Liver (tissue), 9 donors: ENCODE data around the gene CSMD2. TPM values are rescaled to one million over a fixed set of nuclear protein-coding genes. Genes with fewer than 3 reads are reported as not detected.

Experiments
- DNase-seq: peaks from one replicate; pipeline ENCODE4 v3.0.0-alpha.2; 2017; ENCODE audit warnings: low spot score
- H3K27ac ChIP-seq, 2 donors: one replicate each; pipeline ENCODE4 v1.7.0; 2013; ENCODE audit warnings: inconsistent platforms in 2 of 2, low read length in 2 of 2, control low read depth in 1 of 2, low read depth in 1 of 2, mild to moderate bottlenecking in 1 of 2
- H3K27me3 ChIP-seq, 4 donors: one replicate each; pipeline versions ENCODE4 v1.6.1 to v1.7.0; 2013; ENCODE audit warnings: low read length in 3 of 4, inconsistent platforms in 1 of 4, mild to moderate bottlenecking in 1 of 4, moderate library complexity in 1 of 4; ENCODE audit not compliant: control insufficient read depth in 4 of 4, insufficient read depth in 4 of 4
- H3K36me3 ChIP-seq, 4 donors: one replicate each; pipeline versions ENCODE4 v1.6.1 to v1.7.0; 2013; ENCODE audit warnings: low read length in 3 of 4, mild to moderate bottlenecking in 3 of 4, low read depth in 1 of 4, moderate library complexity in 1 of 4; ENCODE audit not compliant: control insufficient read depth in 4 of 4, insufficient read depth in 3 of 4
- H3K4me1 ChIP-seq, 4 donors: one replicate each; pipeline versions ENCODE4 v1.6.1 to v1.7.0; 2013; ENCODE audit warnings: low read length in 3 of 4, mild to moderate bottlenecking in 3 of 4, moderate library complexity in 1 of 4; ENCODE audit not compliant: control insufficient read depth in 4 of 4, insufficient read depth in 4 of 4
- H3K4me3 ChIP-seq, 3 donors: one replicate each; pipeline versions ENCODE4 v1.6.1 to v1.7.0; 2013; ENCODE audit warnings: low read length in 3 of 3, control low read depth in 1 of 3, low read depth in 1 of 3, mild to moderate bottlenecking in 1 of 3
- H3K9ac ChIP-seq, 2 donors: one replicate each; pipeline ENCODE4 v1.7.0; 2013; ENCODE audit warnings: low read length in 2 of 2, mild to moderate bottlenecking in 2 of 2, moderate library complexity in 2 of 2, control low read depth in 1 of 2, low read depth in 1 of 2
- H3K9me3 ChIP-seq, 4 donors: one replicate each; pipeline versions ENCODE4 v1.6.1 to v1.7.0; 2013; ENCODE audit warnings: low read length in 3 of 4; ENCODE audit not compliant: control insufficient read depth in 4 of 4
- ATF3 ChIP-seq: IDR thresholded peaks from 2 replicates; pipeline ENCODE4 v1.6.1; 2016; ENCODE audit warnings: antibody characterized with exemption
- CTCF ChIP-seq: fragments of 150-350 bp; IDR thresholded peaks from 2 replicates; pipeline ENCODE4 v1.5.1; 2017; ENCODE audit warnings: improper control_type of control experiment, low read depth, low read length; ENCODE audit not compliant: missing input control
- EGR1 ChIP-seq, 2 donors: IDR thresholded peaks; 2 replicates each; pipeline ENCODE4 v1.6.1; 2016 to 2018; ENCODE audit warnings: antibody characterized with exemption in 2 of 2, low read depth in 2 of 2
- FOXA1 ChIP-seq: IDR thresholded peaks from 2 replicates; pipeline ENCODE4 v1.6.1; 2016; ENCODE audit warnings: antibody characterized with exemption
- FOXA2 ChIP-seq: IDR thresholded peaks from 2 replicates; pipeline ENCODE4 v1.6.1; 2016; ENCODE audit warnings: antibody characterized with exemption
- GABPA ChIP-seq, 2 donors: IDR thresholded peaks in 1 of 2; conservative IDR thresholded peaks in 1 of 2; 2 replicates each; pipeline ENCODE4 v1.6.1; 2016; ENCODE audit warnings: antibody characterized with exemption in 2 of 2, mild to moderate bottlenecking in 1 of 2, moderate library complexity in 1 of 2
- HNF4G ChIP-seq: IDR thresholded peaks from 2 replicates; pipeline ENCODE4 v1.6.1; 2016; ENCODE audit warnings: antibody characterized with exemption
- JUND ChIP-seq, 2 donors: IDR thresholded peaks; 2 replicates each; pipeline ENCODE4 v1.6.1; 2016; ENCODE audit warnings: antibody characterized with exemption in 2 of 2
- MAX ChIP-seq: IDR thresholded peaks from 2 replicates; pipeline ENCODE4 v1.6.1; 2016; ENCODE audit warnings: antibody characterized with exemption
- NR2F2 ChIP-seq: IDR thresholded peaks from 2 replicates; pipeline ENCODE4 v1.6.1; 2016; ENCODE audit warnings: antibody characterized with exemption
- RAD21 ChIP-seq, 2 donors: IDR thresholded peaks; 2 replicates each; pipeline ENCODE4 v1.6.1; 2016; ENCODE audit warnings: antibody characterized with exemption in 2 of 2, mild to moderate bottlenecking in 2 of 2
- REST ChIP-seq: IDR thresholded peaks from 2 replicates; pipeline ENCODE4 v1.6.1; 2016; ENCODE audit warnings: antibody characterized with exemption, mild to moderate bottlenecking
- RXRA ChIP-seq, 2 donors: IDR thresholded peaks; 2 replicates each; pipeline ENCODE4 v1.6.1; 2017 to 2018; ENCODE audit warnings: antibody characterized with exemption in 2 of 2, mild to moderate bottlenecking in 1 of 2
- SP1 ChIP-seq: IDR thresholded peaks from 2 replicates; pipeline ENCODE4 v1.6.1; 2018; ENCODE audit warnings: antibody characterized with exemption, mild to moderate bottlenecking
- TAF1 ChIP-seq: conservative IDR thresholded peaks from 2 replicates; pipeline ENCODE4 v1.6.1; 2016; ENCODE audit warnings: antibody characterized with exemption, mild to moderate bottlenecking
- YY1 ChIP-seq: IDR thresholded peaks from 2 replicates; pipeline ENCODE4 v1.6.1; 2016; ENCODE audit warnings: antibody characterized with exemption, mild to moderate bottlenecking
- ZBTB33 ChIP-seq: IDR thresholded peaks from 2 replicates; pipeline ENCODE4 v1.6.1; 2016; ENCODE audit warnings: antibody characterized with exemption
- WGBS: extraction: QIAGEN DNeasy Blood & Tissue Kit; methylation state at CpG from one replicate; pipeline ENCODE4 v1.1.7; 2013; 5-methylcytosine and 5-hydroxymethylcytosine counted together
- polyA plus RNA-seq, 2 donors: library from polyadenylated mRNA; stranded (reverse) in 1 of 2; unstranded in 1 of 2; fragments of 200-250 nt in 1 of 2; fragments of >200 nt in 1 of 2; fragmentation: Nextera tagmentation in 1 of 2; extraction: Ambion mirVana in 1 of 2; gene quantifications; one replicate each; pipeline versions ENCODE4 v1.2.1 to v1.2.3, GENCODE V29; 2013 to 2015
- total RNA-seq, 2 donors: library from RNA; depleted of rRNA; stranded (reverse); fragments of >200 nt; gene quantifications; one replicate each; pipeline ENCODE4 v1.2.3, GENCODE V29; 2014
- donor health status: healthy.
- donor health status: healthy.
- donor health status: healthy.
- donor health status: healthy.
- donor health status: healthy.

The CSMD2 gene
- total and polyA plus RNA-seq, 4 donors, result 0.08 to 0.09 TPM; not detected in 2

- Histone ChIP-seq H3K27ac (no peak overlapping the region), H3K9me3 (no peaks in the 10 kb centered on the region), H3K27me3 (peaks cover 0 to 4% (median 0%) of the 10 kb centered on the region in 4 donors), H3K4me1 (no peaks in the 10 kb centered on the region), H3K36me3 (no peaks in the 10 kb centered on the region), H3K4me3 (no peak overlapping the region), H3K9ac (no peak overlapping the region)
- 76% methylated on average over 9 of the region's 9 CpGs for WGBS
- TF ChIP-seq HNF4G (no peak), RXRA (IDR thresholded peaks at IDR 0.05) (no peak), EGR1 (IDR thresholded peaks at IDR 0.05; ENCODE audit: low read depth in 2 of 2) (no peak), CTCF (no peak), JUND (IDR thresholded peaks at IDR 0.05) (no peak), SP1 (no peak), RAD21 (IDR thresholded peaks at IDR 0.05) (no peak), ATF3 (no peak), TAF1 (no peak), GABPA (IDR thresholded peaks at IDR 0.05 in 1 of 2, conservative IDR thresholded peaks at IDR 0.05 in 1 of 2) (no peak), NR2F2 (no peak), REST (no peak), ZBTB33 (no peak), MAX (no peak), FOXA1 (no peak), FOXA2 (no peak), YY1 (no peak)
- no peak for DNase-seq
These were observed 426.5 kb downstream of the CSMD2 start for GRCh38 chr1:33738536-33738935.

- no peaks in the 10 kb centered on the region for H3K4me1 ChIP-seq
- H3K27me3 ChIP-seq, result peaks cover 0 to 15% (median 0%) of the 10 kb centered on the region in 4 donors
- no peak overlapping the region for H3K27ac ChIP-seq
- no peaks in the 10 kb centered on the region for H3K36me3 ChIP-seq
- no peak overlapping the region for H3K4me3 ChIP-seq
- DNase-seq, result no peak
- no peak overlapping the region for H3K9ac ChIP-seq
- 95% methylated on average over 1 of the region's 1 CpG for WGBS
- no peaks in the 10 kb centered on the region for H3K9me3 ChIP-seq
- no peak for TF ChIP-seq CTCF
- no peak for TF ChIP-seq YY1
- no peak for TF ChIP-seq JUND (IDR thresholded peaks at IDR 0.05)
- TF ChIP-seq SP1, result no peak
- no peak for TF ChIP-seq HNF4G
- no peak for TF ChIP-seq MAX
- TF ChIP-seq FOXA1, result no peak
- no peak for TF ChIP-seq FOXA2
- no peak for TF ChIP-seq REST
- no peak for TF ChIP-seq ATF3
- no peak for TF ChIP-seq TAF1
- no peak for TF ChIP-seq NR2F2
These were observed 428.5 kb downstream of the CSMD2 start for GRCh38 chr1:33736496-33736895.
